ENCODE measurements around the gene TAF4. TPM values are rescaled to one million over a fixed set of nuclear protein-coding genes. Genes with fewer than 3 reads are reported as not detected.

Gene TAF4
- total RNA-seq, 1 donor from 2014 or later: 11.5 TPM

- DNase-seq (ENCODE audit: low spot score): peak; percentile 69
- Mint-ChIP-seq H3K27me3 (ENCODE audit: low read depth) (no peaks in the 10 kb centered on the region), H3K36me3 (ENCODE audit: low read depth) (no peaks in the 10 kb centered on the region), H3K4me1 (ENCODE audit: low read depth) (no peaks in the 10 kb centered on the region), H3K4me3 (ENCODE audit: unreplicated experiment) (no peak overlapping the region), H3K27ac (ENCODE audit: unreplicated experiment) (no peak overlapping the region), H3K9me3 (ENCODE audit: low read depth) (no peaks in the 10 kb centered on the region)
- TF ChIP-seq CTCF (IDR thresholded peaks at IDR 0.05): no peak
Observed at GRCh38 chr20:61942526-61942925, 123.2 kb downstream of the TAF4 start.

DNA sequence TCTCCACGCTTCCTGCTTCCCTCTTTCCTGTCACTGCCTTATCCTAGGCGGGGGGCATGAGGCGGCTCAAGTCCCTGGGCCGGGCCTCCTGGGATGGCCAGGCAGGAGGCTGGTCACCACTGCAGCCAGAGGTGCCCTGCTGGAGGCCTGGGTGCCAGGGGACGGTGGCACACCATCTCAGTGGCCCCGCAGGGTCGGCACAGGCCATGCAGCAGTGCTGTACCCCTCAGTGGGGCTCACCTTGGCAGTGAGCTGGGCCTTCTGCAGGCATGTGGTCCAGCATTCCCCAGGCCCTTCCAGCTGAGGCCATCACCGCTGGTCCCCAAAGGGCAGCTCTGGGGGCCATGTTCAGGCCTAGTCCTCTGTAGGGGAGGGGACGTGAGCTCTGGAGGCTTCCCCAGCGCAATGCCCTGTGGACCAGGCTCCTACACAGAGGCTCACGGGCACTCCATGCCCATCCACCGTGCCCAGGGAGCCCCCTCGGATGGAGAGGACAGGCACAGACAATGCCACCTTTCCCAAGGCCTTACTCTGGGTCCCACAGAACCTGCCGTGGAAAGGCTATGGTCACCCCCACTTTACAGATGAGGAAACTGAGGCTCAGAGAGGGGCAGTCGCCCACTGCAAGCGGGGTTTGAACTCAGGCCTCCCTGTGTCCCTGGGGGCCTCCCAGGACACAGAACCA is 123.8 kb downstream of the TAF4 start:
- no peak overlapping the region for H3K27ac Mint-ChIP-seq (ENCODE audit: unreplicated experiment)
- no peaks in the 10 kb centered on the region for H3K36me3 Mint-ChIP-seq (ENCODE audit: low read depth)
- H3K27me3 Mint-ChIP-seq (ENCODE audit: low read depth): no peaks in the 10 kb centered on the region
- peak; percentile 83 for DNase-seq (ENCODE audit: low spot score)
- no peak for TF ChIP-seq CTCF (IDR thresholded peaks at IDR 0.05)
- no peaks in the 10 kb centered on the region for H3K4me1 Mint-ChIP-seq (ENCODE audit: low read depth)
- H3K9me3 Mint-ChIP-seq (ENCODE audit: low read depth): no peaks in the 10 kb centered on the region
- H3K4me3 Mint-ChIP-seq (ENCODE audit: unreplicated experiment): no peak overlapping the region

DNA sequence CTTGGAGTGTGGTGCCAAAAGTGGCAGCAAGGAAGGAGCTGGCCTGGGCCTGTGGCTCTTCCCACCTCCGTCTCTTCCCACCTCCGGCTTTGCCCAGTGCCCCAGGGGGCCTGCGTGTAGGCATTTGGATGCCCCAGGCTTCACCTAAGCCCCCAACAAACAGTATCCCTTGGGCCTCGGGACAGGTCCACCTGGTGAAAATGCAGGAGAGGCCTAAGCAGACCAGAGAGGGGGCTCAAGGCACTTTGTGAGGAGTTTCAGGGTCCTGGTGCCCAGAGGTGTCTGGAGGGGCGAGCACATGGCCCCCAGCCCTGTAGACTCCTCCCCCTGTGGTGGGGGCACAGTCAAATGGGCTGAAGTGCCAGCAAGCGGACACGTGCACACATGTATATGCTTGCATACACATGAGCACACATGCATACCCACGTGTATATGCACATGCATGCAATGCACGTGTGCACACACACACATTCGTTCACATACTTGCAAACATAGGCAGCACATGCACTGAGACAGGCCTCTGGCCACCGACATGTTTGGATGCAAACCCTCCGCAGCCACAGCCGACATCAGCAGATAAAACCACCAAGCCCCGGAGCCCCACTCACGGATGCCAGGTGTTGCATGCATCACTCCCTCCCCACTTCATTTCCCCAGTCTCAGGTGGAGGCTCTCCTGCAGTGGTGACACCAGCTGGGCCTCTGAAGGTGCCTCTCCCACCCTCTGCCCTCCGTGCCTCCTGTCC is 124.5 kb downstream of the TAF4 start:
- no peaks in the 10 kb centered on the region for H3K4me1 Mint-ChIP-seq (ENCODE audit: low read depth)
- no peaks in the 10 kb centered on the region for H3K27me3 Mint-ChIP-seq (ENCODE audit: low read depth)
- H3K36me3 Mint-ChIP-seq (ENCODE audit: low read depth): no peaks in the 10 kb centered on the region
- H3K27ac Mint-ChIP-seq (ENCODE audit: unreplicated experiment): no peak overlapping the region
- DNase-seq (ENCODE audit: low spot score): peak; percentile 77
- H3K4me3 Mint-ChIP-seq (ENCODE audit: unreplicated experiment): no peak overlapping the region
- H3K9me3 Mint-ChIP-seq (ENCODE audit: low read depth): no peaks in the 10 kb centered on the region
- TF ChIP-seq CTCF (IDR thresholded peaks at IDR 0.05): no peak

DNA sequence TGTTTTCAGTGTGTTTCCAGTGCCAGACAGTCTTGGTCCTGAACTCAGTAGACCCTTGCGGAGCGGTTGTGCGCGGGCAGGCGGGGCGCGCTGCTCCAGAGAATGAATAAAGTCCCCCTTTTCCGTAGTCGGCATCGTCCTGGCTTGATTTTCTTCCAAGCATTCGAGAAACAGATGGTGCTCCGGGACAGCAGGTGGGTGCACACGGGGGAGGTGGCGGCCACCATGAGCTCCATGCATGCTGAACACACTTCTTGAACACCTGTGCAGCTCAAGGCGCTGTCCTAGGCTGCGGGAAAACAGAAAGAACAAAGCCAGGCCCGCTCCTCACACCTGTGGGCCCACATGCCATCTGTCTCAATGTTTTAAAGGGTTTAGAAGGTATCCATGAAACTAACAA is 125.2 kb downstream of the TAF4 start:
- no peak overlapping the region for H3K4me3 Mint-ChIP-seq (ENCODE audit: unreplicated experiment)
- H3K27ac Mint-ChIP-seq (ENCODE audit: unreplicated experiment): no peak overlapping the region
- no peaks in the 10 kb centered on the region for H3K27me3 Mint-ChIP-seq (ENCODE audit: low read depth)
- no peaks in the 10 kb centered on the region for H3K4me1 Mint-ChIP-seq (ENCODE audit: low read depth)
- DNase-seq (ENCODE audit: low spot score): peak; percentile 44
- no peak for TF ChIP-seq CTCF (IDR thresholded peaks at IDR 0.05)
- no peaks in the 10 kb centered on the region for H3K9me3 Mint-ChIP-seq (ENCODE audit: low read depth)
- H3K36me3 Mint-ChIP-seq (ENCODE audit: low read depth): no peaks in the 10 kb centered on the region

GRCh38 chr20:61939691-61940360 is 125.9 kb downstream of the TAF4 start:
- H3K36me3 Mint-ChIP-seq (ENCODE audit: low read depth): peaks cover under 1% of the 10 kb centered on the region
- no peak overlapping the region for H3K4me3 Mint-ChIP-seq (ENCODE audit: unreplicated experiment)
- peak; percentile 59 for DNase-seq (ENCODE audit: low spot score)
- H3K27me3 Mint-ChIP-seq (ENCODE audit: low read depth): peaks cover under 1% of the 10 kb centered on the region
- H3K4me1 Mint-ChIP-seq (ENCODE audit: low read depth): no peaks in the 10 kb centered on the region
- no peaks in the 10 kb centered on the region for H3K9me3 Mint-ChIP-seq (ENCODE audit: low read depth)
- no peak for TF ChIP-seq CTCF (IDR thresholded peaks at IDR 0.05)
- H3K27ac Mint-ChIP-seq (ENCODE audit: unreplicated experiment): no peak overlapping the region

Data from chondrocyte (in vitro differentiated cells).